Suprapubic skin (tissue), 4 donors: Measurements from ENCODE around the gene SKAP2.

Experiments used
- CTCF ChIP-seq, 2 donors: fragments of 200-600 bp in 1 of 2; fragments of 450-650 bp in 1 of 2; sonication (generic) in 1 of 2; IDR thresholded peaks; one replicate each; pipeline ENCODE4 v1.5.1; 2016 to 2019; ENCODE audit warnings: antibody characterized with exemption in 2 of 2, mild to moderate bottlenecking in 1 of 2, moderate library complexity in 1 of 2
- EP300 ChIP-seq: sonication (generic); formaldehyde crosslinking; IDR thresholded peaks from one replicate; pipeline ENCODE4 v1.6.1; 2017; ENCODE audit warnings: antibody characterized with exemption
- POLR2AphosphoS5 ChIP-seq, 3 donors: sonication (generic); formaldehyde crosslinking; IDR thresholded peaks; one replicate each; pipeline ENCODE4 v1.6.1; 2017; ENCODE audit warnings: antibody characterized with exemption in 3 of 3

GRCh38 chr7:26858241-26858715 is 6.1 kb downstream of the SKAP2 start:
- no peak for TF ChIP-seq EP300
- TF ChIP-seq CTCF (IDR thresholded peaks at IDR 0.05) = no peak
- no peak for TF ChIP-seq POLR2AphosphoS5 (IDR thresholded peaks at IDR 0.05)
